C4-2B (cell line): ENCODE data around the gene MAN1A1.

Source experiments
- H3K27ac ChIP-seq: fragments of 450-650 bp; 2 replicates; pipeline ENCODE4 v1.5.1; 2017
- ZFX ChIP-seq: fragments of 450-650 bp; IDR thresholded peaks from 2 replicates; pipeline ENCODE4 v1.6.1; 2017
- TF ChIP-seq, protein P1 (sequence below): fragments of 450-650 bp; conservative IDR thresholded peaks from 2 replicates; pipeline ENCODE4 v1.5.1; 2017; ENCODE audit warnings: mild to moderate bottlenecking

The MAN1A1 gene

DNA sequence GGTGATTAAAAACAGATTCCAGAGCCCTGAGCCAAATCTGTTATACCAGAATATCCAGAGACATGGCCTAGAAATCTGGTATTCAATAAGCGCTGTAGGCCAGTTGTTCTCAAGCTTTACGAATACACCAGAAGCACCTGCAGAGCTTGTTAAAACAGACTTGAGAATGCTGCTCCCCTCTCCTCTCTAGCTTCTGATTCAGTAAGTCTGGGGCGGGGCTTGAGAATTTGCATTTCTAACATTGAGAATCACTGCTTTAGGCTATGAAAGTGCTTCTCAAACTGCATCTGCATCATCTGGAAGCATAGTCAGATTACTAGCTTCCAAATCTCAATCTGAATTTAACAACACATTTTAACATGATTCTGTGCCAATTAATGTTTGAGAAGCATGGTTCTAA, 20.5 kb upstream of the MAN1A1 start:
- H3K27ac ChIP-seq = no peak overlapping the region
- TF ChIP-seq ZFX = no peak
- TF ChIP-seq, protein P1, sequence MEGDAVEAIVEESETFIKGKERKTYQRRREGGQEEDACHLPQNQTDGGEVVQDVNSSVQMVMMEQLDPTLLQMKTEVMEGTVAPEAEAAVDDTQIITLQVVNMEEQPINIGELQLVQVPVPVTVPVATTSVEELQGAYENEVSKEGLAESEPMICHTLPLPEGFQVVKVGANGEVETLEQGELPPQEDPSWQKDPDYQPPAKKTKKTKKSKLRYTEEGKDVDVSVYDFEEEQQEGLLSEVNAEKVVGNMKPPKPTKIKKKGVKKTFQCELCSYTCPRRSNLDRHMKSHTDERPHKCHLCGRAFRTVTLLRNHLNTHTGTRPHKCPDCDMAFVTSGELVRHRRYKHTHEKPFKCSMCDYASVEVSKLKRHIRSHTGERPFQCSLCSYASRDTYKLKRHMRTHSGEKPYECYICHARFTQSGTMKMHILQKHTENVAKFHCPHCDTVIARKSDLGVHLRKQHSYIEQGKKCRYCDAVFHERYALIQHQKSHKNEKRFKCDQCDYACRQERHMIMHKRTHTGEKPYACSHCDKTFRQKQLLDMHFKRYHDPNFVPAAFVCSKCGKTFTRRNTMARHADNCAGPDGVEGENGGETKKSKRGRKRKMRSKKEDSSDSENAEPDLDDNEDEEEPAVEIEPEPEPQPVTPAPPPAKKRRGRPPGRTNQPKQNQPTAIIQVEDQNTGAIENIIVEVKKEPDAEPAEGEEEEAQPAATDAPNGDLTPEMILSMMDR = no peak

DNA sequence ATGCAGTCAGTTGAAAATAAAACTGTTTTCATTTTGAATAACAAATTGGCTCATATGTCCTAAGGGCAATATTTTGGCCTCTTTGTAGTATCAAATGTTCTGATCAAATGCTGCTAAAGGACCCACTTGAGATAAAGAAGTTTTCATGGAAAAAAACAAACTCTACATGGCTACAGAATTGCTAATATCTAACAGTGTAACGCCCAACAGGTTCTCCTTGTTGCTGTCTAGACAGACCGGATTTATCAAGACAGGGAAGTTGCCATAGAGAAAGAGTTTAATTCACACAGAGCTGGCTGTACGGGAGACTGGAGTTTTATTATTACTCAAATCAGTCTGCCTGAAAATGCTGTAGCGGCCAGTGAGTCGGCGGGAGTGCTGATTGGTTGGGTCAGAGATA, 19.4 kb upstream of the MAN1A1 start:
- TF ChIP-seq, protein P1 = no peak
- TF ChIP-seq ZFX = no peak
- H3K27ac ChIP-seq = no peak overlapping the region

DNA sequence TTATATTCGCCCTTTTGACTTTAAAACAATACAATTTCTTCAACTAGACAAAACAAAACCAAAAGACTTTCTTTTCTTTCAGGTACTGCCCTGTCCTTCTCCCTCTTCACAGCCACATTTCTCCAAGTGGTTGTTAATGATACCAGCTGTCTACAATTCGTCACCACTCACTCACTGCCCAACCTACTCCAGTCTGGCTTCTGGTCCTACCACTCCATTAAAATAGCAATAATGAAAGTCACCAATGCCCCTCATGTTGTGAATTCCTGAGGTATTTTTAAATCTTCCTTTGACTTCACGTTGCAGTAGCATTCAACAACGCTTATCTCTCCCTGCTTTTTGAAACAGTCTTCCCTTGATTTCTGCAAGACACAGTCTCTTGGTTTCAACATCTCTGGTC, 11.6 kb upstream of the MAN1A1 start:
- TF ChIP-seq, protein P1 = no peak
- TF ChIP-seq ZFX = no peak
- H3K27ac ChIP-seq = no peak overlapping the region

DNA sequence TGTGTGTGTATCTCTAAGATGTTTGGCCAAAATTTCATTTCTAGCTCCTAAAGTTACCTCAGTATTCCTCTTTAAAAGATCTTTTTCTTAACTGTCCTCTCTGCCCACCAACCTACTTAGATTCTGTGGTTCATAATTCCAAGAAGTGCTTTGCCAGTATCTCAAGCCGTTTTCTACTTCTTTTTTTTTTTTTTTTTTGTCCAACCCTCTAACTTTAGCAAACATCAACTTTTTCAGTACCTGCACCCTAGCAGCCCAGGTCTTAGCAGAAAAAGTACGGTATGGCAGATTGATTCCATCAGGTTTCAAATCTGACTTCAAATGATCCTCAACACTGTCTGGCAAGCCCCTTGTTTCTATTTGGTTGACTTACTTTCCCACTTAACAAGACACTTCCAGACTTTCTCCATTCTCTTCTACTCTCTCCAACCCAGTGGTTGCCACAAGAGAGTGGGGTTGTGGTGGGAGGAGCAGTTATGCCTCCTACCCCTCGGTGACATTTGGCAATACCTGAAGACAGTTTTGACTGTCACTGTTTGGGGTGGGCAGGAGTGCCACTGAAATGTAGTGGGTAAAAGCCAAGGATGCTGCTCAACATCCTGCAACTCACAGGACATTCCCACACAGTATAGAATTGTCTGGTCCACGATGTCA, 10.8 kb upstream of the MAN1A1 start:
- no peak for TF ChIP-seq ZFX
- TF ChIP-seq, protein P1 = no peak
- H3K27ac ChIP-seq = no peak overlapping the region

DNA sequence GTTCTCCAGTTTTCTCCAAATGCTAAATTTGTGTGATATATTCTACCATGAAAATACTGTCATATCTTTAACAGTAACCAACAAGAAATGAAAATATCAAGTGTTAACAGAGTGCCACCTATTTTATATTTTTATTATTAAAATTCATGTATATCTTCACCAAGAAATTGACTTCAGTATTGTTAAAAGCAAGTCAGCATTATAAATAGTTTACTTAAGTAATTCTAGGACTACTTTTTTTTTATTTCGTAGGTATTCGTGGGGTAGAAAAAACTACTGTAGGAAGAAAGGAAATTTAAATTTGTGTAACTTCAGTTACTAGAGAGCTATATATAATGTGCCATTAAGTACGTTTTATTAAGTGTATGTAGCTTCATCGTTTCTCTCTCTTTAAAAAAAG, 6.3 kb upstream of the MAN1A1 start:
- H3K27ac ChIP-seq = no peak overlapping the region
- TF ChIP-seq, protein P1 = no peak
- no peak for TF ChIP-seq ZFX

DNA sequence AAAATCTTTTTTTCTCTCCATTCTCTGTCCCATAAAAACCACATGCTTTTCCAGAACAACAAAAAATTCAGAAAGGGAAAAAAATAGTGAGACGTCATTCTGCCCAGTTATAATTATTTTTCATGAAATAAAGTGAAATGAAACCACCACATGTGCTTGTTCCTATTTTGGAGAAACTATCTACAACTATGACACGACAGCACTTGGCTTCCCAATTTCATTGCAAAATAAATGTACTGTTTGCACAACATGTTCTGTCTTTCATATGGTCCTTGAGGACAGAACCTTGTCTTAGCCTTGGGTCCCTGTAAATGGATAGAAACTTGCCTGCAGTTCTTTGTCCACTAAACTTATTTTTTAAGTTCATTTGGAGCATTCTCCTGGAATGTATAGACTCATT, 5.6 kb upstream of the MAN1A1 start:
- no peak overlapping the region for H3K27ac ChIP-seq
- no peak for TF ChIP-seq ZFX
- TF ChIP-seq, protein P1 = no peak

DNA sequence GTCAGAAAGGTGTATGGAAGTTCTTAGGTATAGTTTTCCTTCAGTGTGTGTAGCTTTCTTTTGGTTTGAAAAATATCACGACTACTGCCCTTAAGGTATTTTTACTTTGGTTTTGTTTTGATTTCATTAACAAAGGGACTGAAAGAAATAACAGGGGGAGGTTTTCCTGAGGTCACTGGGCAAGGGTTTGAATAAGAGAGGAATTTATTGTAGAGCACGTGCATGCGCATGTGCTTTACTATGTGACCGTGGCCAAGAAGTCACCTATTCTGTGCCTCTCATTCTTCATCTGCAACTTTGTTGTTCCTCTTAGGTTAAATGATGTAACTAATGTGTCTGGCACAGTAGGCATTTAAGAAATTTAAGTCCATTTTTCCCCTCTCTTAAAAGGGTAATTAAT, 4.1 kb upstream of the MAN1A1 start:
- TF ChIP-seq ZFX = no peak
- TF ChIP-seq, protein P1 = no peak
- H3K27ac ChIP-seq = no peak overlapping the region
